GM18511 (cell line): ENCODE measurements around the gene SUCLG2.
"Not testable (repeated sequence)": the region's sequence is repeated elsewhere in the genome, so short reads cannot be mapped to it uniquely, and the experiment has no call there.

Source experiments
- ATAC-seq: cut with Tn5 transposase; IDR thresholded peaks from one replicate; pipeline ENCODE4 v1.9.1; 2021; ENCODE audit warnings: mild to moderate bottlenecking, moderate library complexity; ENCODE audit not compliant: unreplicated experiment

The SUCLG2 gene

DNA sequence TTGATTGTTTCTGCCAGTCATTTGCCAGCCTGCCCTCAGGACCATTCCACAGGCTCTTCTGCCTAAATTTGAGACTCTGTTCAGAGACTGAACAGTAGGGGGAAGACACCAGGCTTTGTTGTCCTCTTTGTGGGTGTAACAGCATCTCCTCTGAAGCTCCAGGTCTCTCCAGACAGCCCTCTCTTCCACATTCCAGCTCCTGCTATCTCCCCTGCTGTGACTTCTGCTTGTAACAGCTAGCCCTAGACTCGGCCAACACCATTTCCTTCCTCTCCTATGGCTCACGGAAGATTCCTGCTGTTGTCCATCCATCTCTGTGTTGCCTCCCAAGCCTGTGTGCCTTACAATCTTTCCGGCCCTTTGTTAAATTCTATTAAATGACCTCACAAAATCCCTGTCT lies 40.2 kb downstream of the SUCLG2 start:
- no peak for ATAC-seq

DNA sequence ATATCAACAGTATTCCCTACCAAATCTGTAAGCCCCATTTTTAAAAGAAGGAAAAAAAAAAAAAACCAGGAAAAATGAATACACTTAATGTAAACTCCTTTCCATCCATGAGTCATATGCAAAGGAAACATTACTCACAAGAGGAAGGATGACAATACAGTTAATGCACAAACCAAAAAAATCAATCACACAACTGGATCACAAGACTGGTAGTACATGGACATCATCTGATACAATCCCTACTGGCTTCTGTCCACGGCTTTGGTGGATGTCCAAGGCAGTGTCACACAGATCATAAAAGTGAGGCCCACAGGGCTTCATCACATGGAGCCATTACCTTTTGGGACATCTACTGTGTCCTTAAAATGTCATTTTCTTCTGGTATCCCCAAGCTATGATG lies 44.0 kb downstream of the SUCLG2 start:
- ATAC-seq, result no peak

DNA sequence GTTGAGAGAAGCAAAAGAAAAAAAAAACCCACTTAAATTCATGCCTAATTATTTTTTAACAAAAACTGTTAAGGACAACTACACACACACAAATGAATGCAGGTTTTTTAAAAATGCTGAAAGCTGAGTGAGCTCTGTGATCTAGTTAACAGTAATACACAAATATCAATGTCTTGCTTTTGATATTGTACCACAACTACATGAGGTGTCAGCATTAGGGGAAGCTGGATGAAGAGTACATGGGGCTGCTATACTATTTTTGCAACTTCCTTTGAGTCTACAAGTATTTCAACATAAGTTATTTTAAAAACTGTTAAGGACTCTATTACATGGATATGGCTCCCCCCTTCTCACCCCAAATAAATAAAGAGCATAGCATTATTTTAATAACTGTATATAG lies 44.7 kb downstream of the SUCLG2 start:
- no peak for ATAC-seq

DNA sequence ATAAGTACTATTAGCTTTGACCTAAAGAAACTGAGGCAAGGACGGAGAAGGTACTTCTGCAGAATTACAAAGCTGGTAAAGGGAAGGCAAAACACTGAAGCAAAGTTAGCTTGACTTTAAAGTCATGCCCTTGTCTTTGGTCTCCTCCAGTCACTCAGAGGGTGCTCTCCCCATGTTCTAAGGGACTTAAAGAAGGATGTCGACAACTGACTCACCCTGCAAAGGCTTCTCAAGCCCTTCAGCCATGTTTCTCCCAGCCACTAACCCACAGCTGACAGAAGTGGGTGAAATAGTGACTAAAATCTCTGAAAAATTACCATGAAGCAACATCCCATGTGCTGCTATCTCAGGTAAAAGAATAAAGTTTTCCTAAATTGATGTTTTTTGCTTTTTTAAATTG lies 46.4 kb downstream of the SUCLG2 start:
- ATAC-seq, result no peak

DNA sequence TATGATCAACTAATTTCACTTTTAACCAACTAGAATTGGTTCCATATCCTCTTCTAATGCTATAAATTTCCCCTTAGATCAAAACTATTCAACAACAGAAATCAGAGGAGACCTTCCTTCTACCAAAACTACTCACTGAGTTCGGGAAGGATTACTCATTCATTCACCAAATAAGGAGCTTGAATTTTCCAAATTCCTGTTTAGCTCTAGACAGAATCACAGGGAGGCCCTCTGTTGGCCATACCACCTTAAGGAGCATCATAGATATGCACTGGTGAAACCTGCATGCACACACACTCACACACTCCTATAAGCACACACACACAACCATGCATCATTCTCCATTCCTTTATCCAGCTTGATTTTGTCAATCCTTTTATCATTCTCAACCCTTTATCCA lies 49.0 kb downstream of the SUCLG2 start:
- ATAC-seq, result no peak

DNA sequence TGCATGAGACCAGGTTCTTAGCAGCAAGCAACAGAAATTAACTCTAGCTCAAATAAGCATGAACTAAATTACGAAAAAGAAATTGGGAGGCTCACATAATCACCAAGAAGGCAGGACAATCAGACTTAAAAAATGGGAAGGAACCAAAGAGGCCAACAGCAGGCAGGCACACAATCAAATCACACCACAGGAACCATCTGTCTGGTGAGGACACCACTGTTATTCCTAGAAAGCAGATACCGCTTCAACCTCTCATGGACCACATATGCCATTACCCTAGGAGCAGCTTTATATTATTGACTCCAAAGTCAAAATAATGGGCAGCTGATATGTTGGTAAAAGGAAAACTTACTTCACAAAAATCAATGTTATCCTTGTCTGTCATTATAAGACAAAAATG lies 51.6 kb downstream of the SUCLG2 start:
- no peak for ATAC-seq

DNA sequence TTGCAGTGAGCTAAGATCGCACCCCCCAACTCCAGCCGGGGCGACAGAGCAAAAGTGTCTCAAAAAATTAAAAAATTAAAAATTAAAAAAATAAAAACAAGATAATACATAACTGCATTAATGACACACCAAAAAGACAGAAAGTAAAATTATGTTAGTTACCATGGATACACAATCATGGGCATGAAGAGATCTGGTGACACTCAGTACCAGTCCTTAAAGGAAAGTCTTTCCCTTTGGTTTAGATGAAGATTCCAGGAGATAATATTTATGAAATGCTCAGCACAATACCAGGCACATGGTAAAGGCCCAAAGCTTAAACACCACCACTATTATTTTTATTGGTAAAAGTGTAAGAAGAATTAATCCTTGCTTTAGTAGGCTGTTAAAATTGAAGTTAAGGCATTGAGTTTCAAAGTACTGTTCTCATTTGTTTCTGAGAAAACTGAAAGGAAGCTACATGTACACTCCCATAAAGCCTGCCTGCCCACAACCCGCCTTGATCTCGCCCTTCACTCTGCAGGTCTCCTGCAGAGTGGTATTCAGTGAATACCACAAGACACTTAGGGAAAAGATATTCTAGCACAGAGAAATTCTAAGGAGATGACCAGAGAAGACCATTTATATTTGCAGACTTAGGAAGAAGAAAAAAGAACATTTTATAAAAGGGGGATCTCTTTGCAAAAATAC lies 52.3 kb downstream of the SUCLG2 start:
- ATAC-seq, result no peak

DNA sequence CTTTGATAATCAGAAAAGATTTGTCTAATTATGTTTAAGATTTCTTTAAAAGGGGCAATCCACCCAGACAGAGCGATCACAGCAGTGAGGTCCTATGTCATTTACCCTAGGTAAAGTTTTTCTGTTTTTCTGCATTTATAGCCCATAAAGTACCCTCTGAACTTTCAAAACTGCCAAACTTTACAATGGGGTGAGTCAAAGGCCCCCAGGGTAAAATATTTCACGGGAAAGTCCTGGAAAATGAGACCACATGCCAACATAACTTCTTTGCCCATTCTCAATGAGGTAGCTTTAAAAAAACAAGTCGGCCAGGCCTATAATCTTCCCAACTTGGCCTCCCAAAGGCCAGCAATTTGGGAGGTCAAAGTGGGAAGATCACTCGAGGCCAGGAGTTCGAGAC lies 53.0 kb downstream of the SUCLG2 start:
- no peak for ATAC-seq

DNA sequence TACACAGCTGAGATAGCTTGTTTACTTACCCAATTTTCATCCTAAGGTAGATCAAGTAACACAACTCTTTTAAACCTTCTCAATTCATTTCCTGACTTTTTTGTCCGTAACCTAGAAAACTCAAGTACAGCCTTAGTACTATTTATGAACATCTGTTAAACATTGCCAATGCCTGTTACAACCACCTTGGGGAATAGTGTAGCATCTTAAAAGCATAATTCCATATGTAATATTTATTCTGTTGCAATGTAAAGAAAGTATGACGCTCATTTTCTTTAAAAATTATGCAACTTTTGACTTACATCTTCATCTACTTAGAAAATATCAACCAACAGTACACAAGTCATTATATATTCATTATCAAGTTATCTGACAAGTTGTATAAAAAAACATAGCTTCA lies 54.6 kb downstream of the SUCLG2 start:
- ATAC-seq, result no peak

DNA sequence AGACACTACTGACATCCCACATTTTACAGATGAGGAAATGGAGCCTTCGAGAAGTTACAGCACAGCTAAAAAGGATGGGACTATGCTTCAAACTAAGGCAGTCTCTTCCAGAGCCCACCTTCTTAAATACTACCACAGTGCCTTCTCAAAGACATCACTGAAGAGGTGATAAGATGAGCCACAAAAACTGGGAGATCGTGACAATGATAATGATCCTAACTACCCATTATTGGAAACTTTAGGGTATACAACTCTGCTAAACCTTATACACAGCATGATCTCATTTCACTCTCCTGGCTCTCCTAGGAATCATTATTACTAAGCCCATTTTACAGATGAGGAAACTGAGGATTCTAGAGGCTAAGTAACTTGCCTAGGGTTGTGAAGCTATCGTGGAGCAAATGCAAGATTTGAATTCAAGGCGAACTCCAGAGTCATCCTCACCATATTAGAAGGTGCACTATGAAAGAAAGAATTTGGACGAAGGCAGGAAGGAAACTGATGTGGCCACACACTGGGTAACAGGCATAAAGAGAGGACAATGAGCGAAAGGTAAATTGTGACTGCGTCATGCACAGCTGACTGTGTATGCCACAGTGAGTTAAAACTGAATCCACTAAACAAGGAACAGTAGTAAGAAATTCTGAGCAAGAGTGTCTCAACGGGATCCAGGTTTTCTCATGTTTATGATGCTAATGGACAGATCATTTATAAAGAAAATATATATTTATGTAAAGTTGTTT lies 55.4 kb downstream of the SUCLG2 start:
- no peak for ATAC-seq

DNA sequence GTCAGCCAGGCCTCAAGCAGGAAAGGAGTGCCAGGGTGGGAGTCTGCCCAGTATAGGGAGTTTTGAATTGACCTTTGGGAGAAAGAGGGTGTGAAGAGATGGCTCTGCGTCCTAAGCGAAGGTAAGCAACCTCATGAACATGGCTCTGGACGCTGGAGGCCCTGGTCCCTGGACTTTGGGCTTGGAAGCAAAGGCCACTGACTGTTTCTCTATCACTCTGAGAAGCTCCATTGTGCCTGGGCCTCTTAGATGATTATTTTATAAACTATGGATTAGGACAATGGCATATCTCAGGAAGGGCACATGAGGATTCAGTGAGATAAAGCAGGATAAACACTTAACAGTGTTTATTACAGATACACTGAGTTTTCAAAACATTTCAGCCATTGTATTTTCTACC lies 59.0 kb downstream of the SUCLG2 start:
- no peak for ATAC-seq

DNA sequence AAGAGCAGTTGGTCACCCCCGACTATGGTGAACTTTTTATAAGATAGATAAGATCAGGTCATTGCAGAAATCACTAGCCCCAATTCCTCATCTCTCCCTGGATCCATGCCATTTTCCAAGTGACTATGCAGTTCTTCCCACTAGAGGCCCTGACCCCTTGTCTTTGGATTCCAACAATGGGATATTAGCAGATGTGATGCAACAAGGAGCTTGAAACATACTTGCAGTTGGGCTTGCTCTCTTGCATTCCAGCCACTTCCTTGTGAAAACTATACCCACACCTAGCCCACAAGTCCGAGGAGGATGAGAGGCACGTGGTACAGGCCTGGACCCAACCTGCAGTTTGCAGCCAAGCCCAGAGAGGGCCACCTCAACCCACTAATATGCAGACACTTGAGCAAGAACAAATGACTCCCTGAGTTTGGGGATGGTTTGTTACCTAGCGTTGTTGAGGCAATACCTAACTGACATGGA lies 60.6 kb downstream of the SUCLG2 start:
- no peak for ATAC-seq

DNA sequence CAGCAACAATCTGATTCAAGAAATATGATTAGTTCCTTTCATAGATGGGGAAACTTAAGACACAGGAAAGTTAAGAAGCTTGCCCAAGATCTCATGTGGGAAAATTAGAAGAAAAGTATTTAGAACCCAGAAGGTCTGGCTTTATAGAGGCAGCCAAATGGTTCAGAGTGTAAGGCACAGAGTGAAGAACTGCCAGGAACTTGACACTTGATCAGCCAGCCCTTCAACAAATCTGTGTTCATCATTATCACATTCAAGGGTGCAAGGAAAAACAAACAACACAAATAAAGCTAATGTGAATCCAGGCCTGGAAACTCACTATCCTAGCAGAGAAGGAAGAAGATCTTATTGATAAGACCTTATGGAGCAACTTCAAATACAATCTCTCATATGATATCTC lies 62.4 kb downstream of the SUCLG2 start:
- no peak for ATAC-seq

DNA sequence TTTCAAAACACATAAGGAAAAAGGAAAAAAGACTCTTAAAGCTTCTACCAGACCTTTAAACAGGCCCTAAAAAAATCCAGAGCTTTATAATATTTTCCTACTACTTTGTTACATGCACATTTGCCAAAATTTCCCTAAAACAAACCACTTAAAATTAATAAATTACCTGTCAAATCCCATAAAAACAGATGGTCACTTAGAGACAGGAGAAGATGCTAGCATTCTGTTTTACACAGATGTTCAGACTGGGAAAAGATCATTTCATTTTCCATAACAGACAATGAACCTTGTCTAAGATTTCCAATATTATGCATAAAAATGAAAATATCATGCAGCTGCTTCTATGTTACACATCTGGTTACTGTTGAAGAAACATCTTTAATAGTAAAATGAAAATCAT lies 66.6 kb downstream of the SUCLG2 start:
- no peak for ATAC-seq

DNA sequence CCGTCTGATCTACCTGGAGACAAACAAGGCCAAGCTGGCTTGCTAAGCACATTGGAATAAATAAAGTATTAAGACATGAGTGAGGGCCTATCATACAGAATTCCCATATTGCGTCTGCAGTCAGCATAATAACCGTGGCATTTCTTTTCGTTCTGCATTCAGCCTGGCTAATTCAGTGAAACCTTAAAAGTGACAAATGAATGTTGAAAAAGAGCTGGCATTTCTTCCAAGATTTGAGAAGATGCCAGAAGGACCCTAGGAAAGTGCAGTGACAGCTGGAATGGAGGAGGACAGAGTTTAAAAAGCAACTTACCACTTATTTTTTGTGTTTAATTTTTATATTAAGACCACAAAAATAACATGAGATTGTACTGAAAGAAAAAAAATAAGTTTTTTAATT lies 67.1 kb downstream of the SUCLG2 start:
- ATAC-seq, result no peak

DNA sequence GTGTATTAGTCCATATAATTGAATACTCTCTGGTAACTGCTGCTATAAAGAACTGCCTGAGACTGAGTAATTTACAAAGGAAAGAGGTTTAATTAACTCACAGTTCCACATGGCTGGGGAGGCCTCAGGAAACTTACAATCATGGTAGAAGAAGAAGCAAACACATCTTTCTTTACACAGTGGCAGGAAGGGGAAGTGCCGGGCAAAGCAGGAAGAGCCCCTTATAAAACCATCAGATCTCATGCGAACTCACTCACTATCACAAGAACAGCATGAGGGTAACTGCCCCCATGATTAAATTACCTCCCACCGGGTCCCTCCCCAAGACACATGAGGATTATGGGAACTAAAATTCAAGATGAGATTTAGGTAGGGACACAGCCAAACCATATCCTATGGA lies 69.8 kb downstream of the SUCLG2 start:
- not testable (repeated sequence) for ATAC-seq

DNA sequence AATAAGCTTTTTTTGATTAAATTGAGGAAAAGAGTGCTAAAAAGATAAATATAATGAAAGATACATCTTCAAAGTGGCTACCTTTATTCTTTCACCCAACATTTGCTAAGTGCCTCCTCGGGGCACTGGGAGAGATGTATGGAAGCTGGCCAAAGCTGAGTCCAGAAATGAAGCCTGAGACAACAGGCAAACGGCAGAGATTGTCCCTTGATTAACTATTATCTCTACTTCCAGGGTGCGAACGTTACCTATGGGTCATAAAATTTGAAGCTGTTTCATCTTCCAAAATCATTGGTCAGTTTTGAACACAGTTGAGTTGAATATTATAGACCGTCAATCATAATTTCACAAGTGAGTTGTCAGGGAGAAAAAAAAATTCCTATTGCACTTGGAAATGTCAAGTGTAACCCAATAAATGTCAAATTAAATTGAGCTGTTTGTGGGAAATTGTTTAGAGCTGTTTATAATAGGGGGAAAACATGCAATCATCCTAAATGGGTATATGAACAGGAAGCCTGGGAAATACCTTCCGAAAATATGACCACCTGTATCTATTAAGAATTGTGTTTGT lies 73.9 kb downstream of the SUCLG2 start:
- ATAC-seq, result no peak

DNA sequence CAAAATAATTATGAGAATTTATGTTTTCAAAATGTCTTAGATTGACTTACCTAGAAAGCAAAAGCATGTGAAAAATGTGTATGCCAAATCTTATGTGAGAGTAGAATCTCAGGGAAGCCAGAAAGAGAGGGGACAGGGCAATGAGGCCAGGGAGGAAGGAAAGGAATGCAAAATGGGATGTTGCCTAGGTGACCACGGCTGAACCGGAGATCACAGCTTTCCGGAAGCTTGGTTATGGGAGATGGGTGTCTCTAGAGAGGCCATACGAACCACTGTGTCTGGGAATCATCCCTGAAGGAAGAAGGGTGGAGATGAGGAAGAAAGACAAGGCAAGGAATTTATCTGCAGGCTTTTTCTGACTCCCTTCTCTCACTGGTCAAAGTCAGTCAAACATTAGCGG lies 76.0 kb downstream of the SUCLG2 start:
- no peak for ATAC-seq

DNA sequence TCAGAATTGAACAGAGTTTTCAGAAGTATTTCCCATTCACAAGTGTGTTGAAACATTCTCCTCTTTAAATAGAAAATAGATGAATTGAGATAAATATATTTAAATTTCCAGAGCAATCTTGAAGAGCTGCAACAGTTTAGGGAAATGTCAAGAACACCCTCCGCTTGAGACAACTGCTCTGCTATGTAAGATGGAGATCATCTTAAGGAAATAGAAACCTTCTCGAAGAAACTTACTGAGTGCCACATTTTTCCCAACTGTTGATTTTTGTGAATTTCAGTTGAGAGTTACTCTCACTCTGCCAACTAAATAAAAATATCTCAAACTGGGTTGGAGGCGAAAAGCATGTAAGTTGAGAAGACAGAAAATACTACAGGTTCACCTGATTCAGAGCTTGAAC lies 78.0 kb downstream of the SUCLG2 start:
- no peak for ATAC-seq

DNA sequence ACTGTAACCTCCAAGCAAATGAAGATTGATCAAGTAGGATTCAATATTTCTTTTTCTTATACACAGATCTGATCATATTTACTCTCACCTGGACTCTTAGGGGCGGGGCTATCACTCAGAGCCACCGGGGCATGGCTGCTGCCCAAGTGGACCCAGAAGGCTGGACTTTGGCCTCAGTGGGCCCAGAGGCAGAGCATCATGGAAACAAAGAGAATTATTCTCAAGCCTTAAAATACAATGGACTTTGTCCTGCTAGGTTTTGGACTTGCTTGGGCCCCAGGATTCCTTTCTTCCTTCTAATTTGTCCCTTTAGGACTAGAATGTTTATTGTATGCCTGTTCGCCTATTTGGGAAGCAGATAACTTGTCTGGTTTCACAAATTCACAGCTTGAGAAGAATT lies 85.1 kb downstream of the SUCLG2 start:
- no peak for ATAC-seq

DNA sequence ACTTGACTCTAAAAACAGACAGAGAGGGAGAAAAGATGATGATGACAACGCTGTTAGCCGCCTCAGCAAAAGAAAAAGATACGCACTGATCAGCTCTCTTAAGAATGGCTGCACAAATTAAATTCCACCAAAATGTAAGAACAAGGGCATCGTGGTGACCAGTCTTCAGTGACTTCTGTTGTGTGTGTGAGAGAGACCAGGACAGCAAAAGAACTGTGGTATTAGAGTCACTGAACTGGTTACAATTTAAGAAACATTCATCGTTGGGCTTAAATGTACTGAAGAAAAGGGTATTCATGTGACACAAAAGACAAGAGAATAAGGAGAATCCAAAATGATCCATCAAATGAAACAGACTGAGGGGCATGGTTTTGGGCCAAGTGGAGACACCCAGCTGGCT lies 86.5 kb downstream of the SUCLG2 start:
- ATAC-seq, result no peak

DNA sequence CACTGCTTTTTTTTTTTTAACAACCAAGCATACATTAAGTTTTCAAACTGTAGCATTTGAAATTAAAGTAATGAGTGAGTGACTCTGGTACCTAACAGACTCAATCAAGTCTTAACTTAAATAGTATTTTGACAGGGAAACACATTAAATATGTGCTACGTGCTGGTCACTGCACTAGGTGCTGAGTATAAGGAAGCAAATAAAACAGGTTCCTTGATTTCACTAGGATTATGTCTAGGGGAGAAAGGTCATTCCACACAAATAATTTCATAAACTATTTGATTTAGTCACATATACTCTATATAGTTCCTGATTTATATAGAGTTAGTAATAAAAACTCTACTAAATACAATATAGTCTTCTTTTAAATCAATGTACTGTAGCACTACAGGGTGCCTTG lies 89.4 kb downstream of the SUCLG2 start:
- ATAC-seq, result no peak
